A673 (cell line): ENCODE measurements around the gene CDC42BPB.
A peak's percentile ranks its signal among the peaks of the same experiment; 100 is the strongest.

Experiments
- EZH2 ChIP-seq: fragments of 200-600 bp; sonication (generic); IDR thresholded peaks from 2 replicates; pipeline ENCODE4 v1.6.1; 2017; ENCODE audit warnings: borderline replicate concordance, low read depth, mild to moderate bottlenecking, mixed read lengths, antibody characterized with exemption, low read length; ENCODE audit not compliant: poor library complexity, severe bottlenecking
- TF ChIP-seq, protein P1 (sequence below): fragments of 300-800, 200-600 bp; sonication (generic); conservative IDR thresholded peaks from 2 replicates; pipeline ENCODE4 v1.5.1; 2017; ENCODE audit warnings: low read depth, mild to moderate bottlenecking, antibody characterized with exemption, low read length, moderate library complexity, mixed read lengths

DNA sequence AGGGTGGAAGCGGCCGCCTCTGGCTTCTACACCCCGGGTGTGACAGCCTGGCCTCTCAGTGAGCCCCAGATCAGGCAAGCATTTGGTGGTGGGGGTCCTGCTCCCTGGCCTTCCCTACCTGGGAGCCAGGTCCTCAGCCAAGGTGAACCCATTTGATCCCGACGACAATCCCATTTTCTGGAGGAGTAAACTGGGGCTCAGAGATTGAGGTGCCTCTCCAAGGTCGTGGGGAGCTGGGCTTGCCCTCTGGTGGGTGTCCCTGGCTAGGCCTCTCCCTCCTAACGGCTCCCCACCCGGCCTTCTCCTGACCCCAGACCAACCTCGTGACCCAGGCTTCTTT is 34.5 kb upstream of the CDC42BPB start:
- TF ChIP-seq, protein P1, sequence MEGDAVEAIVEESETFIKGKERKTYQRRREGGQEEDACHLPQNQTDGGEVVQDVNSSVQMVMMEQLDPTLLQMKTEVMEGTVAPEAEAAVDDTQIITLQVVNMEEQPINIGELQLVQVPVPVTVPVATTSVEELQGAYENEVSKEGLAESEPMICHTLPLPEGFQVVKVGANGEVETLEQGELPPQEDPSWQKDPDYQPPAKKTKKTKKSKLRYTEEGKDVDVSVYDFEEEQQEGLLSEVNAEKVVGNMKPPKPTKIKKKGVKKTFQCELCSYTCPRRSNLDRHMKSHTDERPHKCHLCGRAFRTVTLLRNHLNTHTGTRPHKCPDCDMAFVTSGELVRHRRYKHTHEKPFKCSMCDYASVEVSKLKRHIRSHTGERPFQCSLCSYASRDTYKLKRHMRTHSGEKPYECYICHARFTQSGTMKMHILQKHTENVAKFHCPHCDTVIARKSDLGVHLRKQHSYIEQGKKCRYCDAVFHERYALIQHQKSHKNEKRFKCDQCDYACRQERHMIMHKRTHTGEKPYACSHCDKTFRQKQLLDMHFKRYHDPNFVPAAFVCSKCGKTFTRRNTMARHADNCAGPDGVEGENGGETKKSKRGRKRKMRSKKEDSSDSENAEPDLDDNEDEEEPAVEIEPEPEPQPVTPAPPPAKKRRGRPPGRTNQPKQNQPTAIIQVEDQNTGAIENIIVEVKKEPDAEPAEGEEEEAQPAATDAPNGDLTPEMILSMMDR, result 0 out of 2 replicates have a peak, but pooled peaks have one; percentile 9
- TF ChIP-seq EZH2, result no peak
